K562 (cell line): ENCODE measurements around the gene NCOA1. TPM values are rescaled to one million over a fixed set of nuclear protein-coding genes. Genes with fewer than 3 reads are reported as not detected.

Source experiments
- AFF1 ChIP-seq, 2 experiments: fragments of 450-650 bp; IDR thresholded peaks; 2 replicates each; pipeline ENCODE4 v1.6.1; 2018; ENCODE audit warnings: mild to moderate bottlenecking in 2 of 2, low read depth in 1 of 2; ENCODE audit not compliant: partially characterized antibody in 2 of 2
- ATF2 ChIP-seq: sonication (generic); formaldehyde crosslinking; IDR thresholded peaks from 2 replicates; pipeline ENCODE4 v1.8.1; 2022; ENCODE audit warnings: missing genetic modification reagents
- CC2D1A ChIP-seq: fragments of 450-650 bp; IDR thresholded peaks from 2 replicates; pipeline ENCODE4 v1.6.1; 2017; ENCODE audit warnings: mild to moderate bottlenecking
- RREB1 ChIP-seq: fragments of 250-450 bp; sonication (Bioruptor Pico); IDR thresholded peaks from 2 replicates; pipeline ENCODE4 v1.4.0; 2020
- RUNX1 ChIP-seq: sonication (generic); IDR thresholded peaks from 2 replicates; pipeline ENCODE4 v1.6.1; 2016; ENCODE audit warnings: antibody characterized with exemption, low read depth
- SIN3A ChIP-seq, 2 experiments: fragments of 150-350 bp in 1 of 2; IDR thresholded peaks; 2 replicates each; pipeline ENCODE4 v1.6.1; 2011 to 2016; ENCODE audit warnings: borderline replicate concordance in 2 of 2, low read depth in 2 of 2, low read length in 2 of 2, mild to moderate bottlenecking in 2 of 2, moderate library complexity in 2 of 2; ENCODE audit not compliant: control insufficient read depth in 1 of 2
- SMAD3 ChIP-seq: fragments of 450-650 bp; formaldehyde crosslinking; conservative IDR thresholded peaks from 2 replicates; pipeline ENCODE4 v1.4.0; 2020; ENCODE audit warnings: mild to moderate bottlenecking
- SMARCE1 ChIP-seq: fragments of 450-650 bp; IDR thresholded peaks from 2 replicates; pipeline ENCODE4 v1.7.1; 2016; ENCODE audit warnings: mild to moderate bottlenecking
- SRSF9 ChIP-seq: fragments of 200-400 bp; formaldehyde crosslinking; IDR thresholded peaks from 2 replicates; pipeline ENCODE4 v1.6.1; 2017; ENCODE audit warnings: low read depth, low read length, borderline replicate concordance
- TEAD4 ChIP-seq, 2 experiments: sonication (generic) in 1 of 2; formaldehyde crosslinking in 1 of 2; IDR thresholded peaks; 2 replicates each; pipeline versions ENCODE4 v1.6.1 to v1.8.0; 2012 to 2022; ENCODE audit warnings: borderline replicate concordance in 1 of 2, inconsistent platforms in 1 of 2, low read length in 1 of 2, mild to moderate bottlenecking in 1 of 2, missing genetic modification reagents in 1 of 2
- ZC3H11A ChIP-seq: IDR thresholded peaks from 2 replicates; pipeline ENCODE4 v1.6.1; 2012; ENCODE audit warnings: low read depth, low read length, improper control_type of control experiment
- ZNF134 ChIP-seq: fragments of 250-450 bp; sonication (Bioruptor Pico); conservative IDR thresholded peaks from 2 replicates; pipeline ENCODE4 v1.4.0; 2020
- ZNF639 ChIP-seq, 2 experiments: fragments of 200-800 bp in 1 of 2; sonication (Bioruptor generic) in 1 of 2; sonication (generic) in 1 of 2; formaldehyde crosslinking in 1 of 2; IDR thresholded peaks in 1 of 2; conservative IDR thresholded peaks in 1 of 2; 2 replicates each; pipeline versions ENCODE4 v1.5.0 to v1.6.1; 2016 to 2020; ENCODE audit warnings: missing compliant biosample characterization in 1 of 2, missing genetic modification characterization in 1 of 2, missing genetic modification reagents in 1 of 2
- ZNF785 ChIP-seq: fragments of 250-450 bp; sonication (Bioruptor Pico); IDR thresholded peaks from 2 replicates; pipeline ENCODE4 v1.4.0; 2020; ENCODE audit warnings: mild to moderate bottlenecking
- polyA plus RNA-seq, 8 experiments: library from polyadenylated mRNA; depleted of rRNA in 4 of 8; stranded (reverse) in 5 of 8; unstranded in 3 of 8; fragments of >200 nt; fragmentation: Nextera tagmentation in 2 of 8; fragmentation: Illumina TruSeq in 1 of 8; extraction: Ambion mirVana in 2 of 8; extraction: Trizol in 1 of 8; gene quantifications; 2 replicates each; pipeline versions ENCODE4 v1.2.1 to v1.2.3, GENCODE V29; 2011 to 2014; ENCODE audit warnings: inconsistent platforms in 1 of 8, missing spikeins in 1 of 8
- total RNA-seq, 7 experiments: library from RNA; depleted of rRNA in 6 of 7; stranded (reverse); fragments of >200 nt in 6 of 7; fragmentation: Illumina TruSeq in 2 of 7; extraction: Trizol in 2 of 7; gene quantifications; 2 replicates each; pipeline versions ENCODE4 v1.2.1 to v1.2.3, GENCODE V29; 2011 to 2021; ENCODE audit warnings: low replicate concordance in 1 of 7

Gene NCOA1
- total and polyA plus RNA-seq, 9 of the 15 experiments (the other 6 are each of a cell fraction or from before 2014, with no cell fraction given): 4.9 to 25.7 (median 17.0) TPM

- no peak for TF ChIP-seq RREB1
- no peak for TF ChIP-seq SIN3A (IDR thresholded peaks at IDR 0.05; ENCODE audit: borderline replicate concordance in 2 of 2, control insufficient read depth in 1 of 2, low read depth in 2 of 2, low read length in 2 of 2)
- TF ChIP-seq AFF1 (IDR thresholded peaks at IDR 0.05; ENCODE audit: low read depth in 1 of 2, partially characterized antibody in 2 of 2): no peak
- no peak for TF ChIP-seq ZNF785
- no peak for TF ChIP-seq ZNF639 (CRISPR knock-in tag; conservative IDR thresholded peaks at IDR 0.05 in 1 of 2, IDR thresholded peaks at IDR 0.05 in 1 of 2)
- TF ChIP-seq RUNX1: no peak
- no peak for TF ChIP-seq ZNF134 (CRISPR knock-in tag)
- TF ChIP-seq SMAD3 (CRISPR knock-in tag): no peak
- no peak for TF ChIP-seq CC2D1A
- TF ChIP-seq ATF2 (CRISPR knock-in tag): no peak
- TF ChIP-seq SMARCE1: peak; percentile 52
- TF ChIP-seq ZC3H11A: no peak
- TF ChIP-seq TEAD4 (IDR thresholded peaks at IDR 0.05; ENCODE audit: low read length): peak; percentile 37; the same call in 1 of the 2 replicates
- TF ChIP-seq TEAD4 (CRISPR knock-in tag; IDR thresholded peaks at IDR 0.05; ENCODE audit: borderline replicate concordance): no peak
- TF ChIP-seq SRSF9: no peak
These were observed 819 bp upstream of the NCOA1 start (continued) for GRCh38 chr2:24490181-24490689.
